H1 (cell line): ENCODE results near the gene SSC5D. TPM values are rescaled to one million over a fixed set of nuclear protein-coding genes. Genes with fewer than 3 reads are reported as not detected.

Experiments used
- CTCF ChIA-PET: fragments of 300-600 bp; sonication (Branson Sonifier 250); formaldehyde crosslinking; loops from one replicate; lab custom pipeline; 2021; ENCODE audit not compliant: partially characterized antibody; lab: Charles Lee
- POLR2A ChIA-PET: fragments of 300-600 bp; sonication (Branson Sonifier 250); formaldehyde crosslinking; loops from one replicate; lab custom pipeline; 2021; ENCODE audit warnings: inconsistent platforms; ENCODE audit not compliant: partially characterized antibody; lab: Charles Lee
- DNase-seq, 2 experiments: peaks; one replicate each; pipeline versions ENCODE4 v3.0.0 to v3.0.0-alpha.2; 2010 to 2022; ENCODE audit warnings: low spot score in 2 of 2, low read depth in 1 of 2, mixed read lengths in 1 of 2
- FAIRE-seq: peaks from 2 replicates; lab custom pipeline; 2011; peaks lifted over from hg19 to GRCh38; lab: Jason Lieb, UNC
- H2AFZ ChIP-seq: 2 replicates; pipeline ENCODE4 v1.8.1; 2012; ENCODE audit warnings: low read length, inconsistent platforms
- H2AK5ac ChIP-seq: 2 replicates; pipeline ENCODE4 v1.6.1; 2013; ENCODE audit warnings: low read depth, low read length
- H2BK120ac ChIP-seq: replicated peaks from 2 replicates; pipeline ENCODE3; 2013; ENCODE audit warnings: low read depth, low read length, inconsistent platforms
- H2BK12ac ChIP-seq: 2 replicates; pipeline ENCODE4 v1.6.1; 2013; ENCODE audit warnings: low read depth, low read length
- H2BK15ac ChIP-seq: 2 replicates; pipeline ENCODE4 v1.6.1; 2013; ENCODE audit warnings: low read length
- H2BK20ac ChIP-seq: 2 replicates; pipeline ENCODE4 v1.6.1; 2013; ENCODE audit warnings: low read length
- H2BK5ac ChIP-seq: 2 replicates; pipeline ENCODE4 v1.6.1; 2013; ENCODE audit warnings: low read depth, low read length
- H3K14ac ChIP-seq: 2 replicates; pipeline ENCODE4 v1.6.1; 2013; ENCODE audit warnings: inconsistent platforms; ENCODE audit not compliant: insufficient read length
- H3K18ac ChIP-seq: 2 replicates; pipeline ENCODE4 v1.6.1; 2013; ENCODE audit warnings: low read length; ENCODE audit errors: extremely low read depth
- H3K23ac ChIP-seq: 2 replicates; pipeline ENCODE4 v1.6.1; 2013; ENCODE audit warnings: inconsistent platforms; ENCODE audit not compliant: insufficient read length
- H3K23me2 ChIP-seq: 2 replicates; pipeline ENCODE4 v1.6.1; 2013; ENCODE audit warnings: low read depth, low read length
- H3K27ac ChIP-seq: 2 replicates; pipeline ENCODE4 v1.6.1; 2011; ENCODE audit warnings: low read depth, low read length, inconsistent platforms
- H3K27me3 ChIP-seq, 4 experiments: replicated peaks in 1 of 4; 1 replicate in 1 of 4; 2 replicates in 3 of 4; pipeline versions ENCODE4 v1.6.1 to v1.8.1; 2011 to 2013; ENCODE audit warnings: low read length in 3 of 4, mild to moderate bottlenecking in 3 of 4, inconsistent platforms in 2 of 4, mixed read lengths in 2 of 4, moderate library complexity in 1 of 4; ENCODE audit not compliant: control insufficient read depth in 3 of 4, insufficient read depth in 3 of 4; ENCODE audit errors: extremely low read depth in 1 of 4
- H3K36me3 ChIP-seq, 4 experiments: 2 replicates each; pipeline versions ENCODE4 v1.6.1 to v1.8.1; 2011 to 2013; ENCODE audit warnings: mild to moderate bottlenecking in 4 of 4, low read length in 3 of 4, moderate library complexity in 2 of 4, control low read depth in 1 of 4, inconsistent platforms in 1 of 4; ENCODE audit not compliant: insufficient read depth in 4 of 4, control insufficient read depth in 2 of 4
- H3K4ac ChIP-seq: replicated peaks from 2 replicates; pipeline ENCODE3; 2013; ENCODE audit warnings: low read length, low read depth, mixed read lengths, inconsistent platforms; ENCODE audit not compliant: insufficient read length
- H3K4me1 ChIP-seq, 4 experiments: replicated peaks in 1 of 4; 1 replicate in 1 of 4; 2 replicates in 3 of 4; pipeline versions ENCODE4 v1.6.1 to v1.8.1; 2011 to 2013; ENCODE audit warnings: low read length in 3 of 4, inconsistent platforms in 2 of 4, mixed read lengths in 1 of 4; ENCODE audit not compliant: insufficient read depth in 4 of 4, control insufficient read depth in 3 of 4
- H3K4me2 ChIP-seq, 2 experiments: 2 replicates each; pipeline versions ENCODE4 v1.6.1 to v1.8.1; 2011 to 2013; ENCODE audit warnings: low read depth in 2 of 2, low read length in 2 of 2, control low read depth in 1 of 2, inconsistent platforms in 1 of 2, mild to moderate bottlenecking in 1 of 2; ENCODE audit not compliant: insufficient read depth in 1 of 2
- H3K4me3 ChIP-seq, 4 experiments: fragments of 200-600, 300-600 bp in 1 of 4; sonication (generic), shearing (Covaris generic), sonication (Bioruptor Twin) in 1 of 4; 2 replicates each; pipeline versions ENCODE4 v1.5.1 to v1.8.1; 2011 to 2016; ENCODE audit warnings: low read length in 4 of 4, low read depth in 3 of 4, control low read depth in 2 of 4, inconsistent platforms in 2 of 4, mild to moderate bottlenecking in 2 of 4, mixed read lengths in 1 of 4, moderate library complexity in 1 of 4; ENCODE audit not compliant: insufficient read depth in 2 of 4; ENCODE audit errors: extremely low read depth in 1 of 4
- H3K56ac ChIP-seq: replicated peaks from 2 replicates; pipeline ENCODE3; 2013; ENCODE audit warnings: low read depth, mild to moderate bottlenecking, mixed read lengths, low read length, inconsistent platforms; ENCODE audit not compliant: insufficient read length
- H3K79me1 ChIP-seq: 2 replicates; pipeline ENCODE4 v1.6.1; 2013; ENCODE audit warnings: low read depth, low read length, control low read depth
- H3K79me2 ChIP-seq, 2 experiments: 2 replicates each; pipeline versions ENCODE4 v1.6.1 to v1.8.1; 2012 to 2013; ENCODE audit warnings: low read length in 2 of 2, mild to moderate bottlenecking in 2 of 2, inconsistent platforms in 1 of 2; ENCODE audit not compliant: insufficient read depth in 2 of 2, control insufficient read depth in 1 of 2
- H3K9ac ChIP-seq, 4 experiments: replicated peaks in 1 of 4; 1 replicate in 1 of 4; 2 replicates in 3 of 4; pipeline versions ENCODE4 v1.6.1 to v1.8.1; 2011 to 2013; ENCODE audit warnings: low read depth in 3 of 4, low read length in 3 of 4, control low read depth in 2 of 4, mild to moderate bottlenecking in 2 of 4, moderate library complexity in 2 of 4, inconsistent platforms in 1 of 4; ENCODE audit errors: extremely low read depth in 1 of 4
- H3K9me3 ChIP-seq, 2 experiments: 2 replicates each; pipeline versions ENCODE4 v1.6.1 to v1.8.1; 2012 to 2013; ENCODE audit warnings: mild to moderate bottlenecking in 2 of 2, moderate library complexity in 2 of 2, control low read depth in 1 of 2, inconsistent platforms in 1 of 2, low read depth in 1 of 2, low read length in 1 of 2, mixed read lengths in 1 of 2; ENCODE audit not compliant: insufficient read depth in 2 of 2
- H4K20me1 ChIP-seq, 2 experiments: replicated peaks in 1 of 2; 2 replicates each; pipeline versions ENCODE3 to v1.8.1; 2011 to 2013; ENCODE audit warnings: inconsistent platforms in 2 of 2, low read length in 2 of 2, mild to moderate bottlenecking in 1 of 2; ENCODE audit not compliant: insufficient read depth in 2 of 2, control insufficient read depth in 1 of 2
- H4K5ac ChIP-seq: 2 replicates; pipeline ENCODE4 v1.6.1; 2013; ENCODE audit warnings: low read length, low read depth, mixed read lengths, inconsistent platforms; ENCODE audit not compliant: insufficient read length
- H4K8ac ChIP-seq: 2 replicates; pipeline ENCODE4 v1.8.0; 2013; ENCODE audit warnings: mild to moderate bottlenecking, moderate library complexity, low read length, inconsistent platforms; ENCODE audit not compliant: insufficient read depth; ENCODE audit errors: extremely low read depth
- H4K91ac ChIP-seq: replicated peaks from 2 replicates; pipeline ENCODE3; 2013; ENCODE audit warnings: low read length, mixed read lengths, inconsistent platforms; ENCODE audit not compliant: insufficient read length
- BRCA1 ChIP-seq: IDR thresholded peaks from 2 replicates; pipeline ENCODE4 v1.6.1; 2012; ENCODE audit warnings: low read depth, low read length, improper control_type of control experiment
- CHD1 ChIP-seq: IDR thresholded peaks from 2 replicates; pipeline ENCODE4 v1.6.1; 2012; ENCODE audit warnings: low read depth, low read length, improper control_type of control experiment
- CREB1 ChIP-seq: IDR thresholded peaks from 2 replicates; pipeline ENCODE4 v1.6.1; 2012; ENCODE audit warnings: inconsistent platforms
- CTBP2 ChIP-seq: IDR thresholded peaks from 2 replicates; pipeline ENCODE4 v1.7.0; 2011; ENCODE audit warnings: borderline replicate concordance, mild to moderate bottlenecking, moderate library complexity, mixed read lengths, low read length; ENCODE audit not compliant: insufficient read depth, insufficient read length
- EZH2 ChIP-seq: fragments of 200-600 bp; sonication (generic); IDR thresholded peaks from 2 replicates; pipeline ENCODE4 v1.7.1; 2012; ENCODE audit warnings: low read depth, mild to moderate bottlenecking, moderate library complexity, low read length, inconsistent platforms; ENCODE audit not compliant: severe bottlenecking
- JUN ChIP-seq: IDR thresholded peaks from 2 replicates; pipeline ENCODE4 v1.6.1; 2011; ENCODE audit warnings: low read depth, mild to moderate bottlenecking, improper control_type of control experiment, low read length
- MAFK ChIP-seq: IDR thresholded peaks from 2 replicates; pipeline ENCODE4 v1.6.1; 2012; ENCODE audit warnings: low read depth, mild to moderate bottlenecking, improper control_type of control experiment, low read length
- RAD21 ChIP-seq, 2 experiments: IDR thresholded peaks in 1 of 2; conservative IDR thresholded peaks in 1 of 2; 2 replicates each; pipeline ENCODE4 v1.6.1; 2011; ENCODE audit warnings: low read depth in 2 of 2, low read length in 2 of 2, improper control_type of control experiment in 1 of 2, inconsistent platforms in 1 of 2, mild to moderate bottlenecking in 1 of 2, moderate library complexity in 1 of 2
- TBP ChIP-seq: IDR thresholded peaks from 2 replicates; pipeline ENCODE4 v1.6.1; 2011; ENCODE audit warnings: low read depth, low read length, improper control_type of control experiment
- ZNF274 ChIP-seq: IDR thresholded peaks from 2 replicates; pipeline ENCODE4 v1.7.0; 2012; ENCODE audit warnings: low read length, borderline replicate concordance; ENCODE audit errors: extremely low read depth
- WGBS, 2 experiments: shearing (Covaris generic) in 1 of 2; methylation state at CpG; one replicate each; pipeline versions ENCODE4 v1.1.6 to v1.1.7; 2013 to 2015; ENCODE audit warnings: low lambda C conversion rate in 2 of 2, mixed read lengths in 2 of 2, inconsistent platforms in 1 of 2, low coverage in 1 of 2, missing lambda C conversion rate in 1 of 2; ENCODE audit not compliant: insufficient replicate concordance in 2 of 2, insufficient coverage in 1 of 2, insufficient read length in 1 of 2; ENCODE audit errors: extremely low coverage in 1 of 2, missing lambda C conversion rate in 1 of 2; 5-methylcytosine and 5-hydroxymethylcytosine counted together
- polyA plus RNA-seq, 7 experiments: library from polyadenylated mRNA; depleted of rRNA in 3 of 7; stranded (reverse) in 5 of 7; unstranded in 2 of 7; fragments of >200 nt in 5 of 7; fragments of 200-250 nt in 2 of 7; gene quantifications; 1 replicate in 5 of 7; 2 replicates in 1 of 7; 4 replicates in 1 of 7; pipeline versions ENCODE4 v1.2.1 to v1.2.3, GENCODE V29; 2011 to 2013; ENCODE audit warnings: missing spikeins in 2 of 7, mixed read lengths in 2 of 7
- total RNA-seq: library from RNA; stranded (reverse); fragmentation: NEBNext Ultra II Directional; extraction: Animal tissue kit (Norgen Biotek cat#: 25700); gene quantifications from 2 replicates; pipeline ENCODE4 v1.2.1, GENCODE V29; 2021
- TF ChIP-seq, protein P1 (sequence below): IDR thresholded peaks from 2 replicates; pipeline ENCODE4 v1.6.1; 2011; ENCODE audit warnings: low read length, improper control_type of control experiment

SSC5D gene
- total and polyA plus RNA-seq, 2 of the 8 experiments (the other 6 are each of a cell fraction or from before 2014, with no cell fraction given): 0.39 to 1.7 TPM

DNA sequence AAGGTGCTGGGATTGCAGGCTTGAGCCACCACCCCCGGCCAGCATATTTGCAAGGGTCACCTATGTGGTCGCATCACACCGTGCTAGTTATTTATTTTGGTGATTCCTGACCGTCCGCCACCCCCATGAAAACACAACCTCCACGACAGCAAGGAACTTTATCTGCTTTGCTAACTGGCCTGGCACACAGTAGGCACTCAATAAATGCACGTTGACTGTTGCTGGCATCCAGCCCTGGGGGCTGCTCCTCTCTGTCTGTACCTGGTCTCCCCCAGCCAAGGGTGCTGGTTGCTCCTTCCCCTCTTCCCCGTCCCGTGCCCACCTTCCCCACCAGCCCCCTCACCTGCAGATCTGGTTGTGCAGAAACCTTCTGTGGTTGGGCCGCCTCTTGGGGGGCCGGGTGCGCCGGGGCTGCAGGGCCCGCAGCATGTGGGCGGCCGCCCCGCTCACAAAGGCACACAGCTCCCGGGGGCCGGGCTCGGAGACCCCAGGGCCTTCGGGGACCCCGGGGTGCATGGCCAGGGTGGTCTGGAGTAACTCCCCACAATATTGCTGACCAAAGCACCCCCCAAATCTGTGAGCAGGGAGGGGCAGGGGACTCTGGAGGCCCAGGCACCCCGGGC is 24.1 kb upstream of the SSC5D start:
- 78% methylated on average over 21 of the region's 23 CpGs; no CpG with 5 or more reads in 1 of the 2 experiments for WGBS, 2 experiments
- ChIA-PET CTCF (interaction anchor here (1.5 kb wide), 1 partner anchor 9 kb away, joined by 3 read pairs; no protein-coding TSS in a partner anchor), POLR2A (interaction anchor here (1.3 to 2.9 kb wide), 2 partner anchors 13 to 56 kb away, joined by 3 to 8 read pairs; partner anchors contain the start of genes UBE2S and ZNF628)
- H3K18ac ChIP-seq: peak overlapping the region; percentile 60
- peaks cover 1% of the 10 kb centered on the region; the same call in 1 of the 2 replicates for H3K23me2 ChIP-seq
- no peak overlapping the region for H3K27ac ChIP-seq
- peak overlapping the region; percentile 87 for H4K8ac ChIP-seq
- peak overlapping the region; percentile 72; the same call in 1 of the 2 replicates for H2BK15ac ChIP-seq
- no peak overlapping the region for H2AFZ ChIP-seq
- no peaks in the 10 kb centered on the region for H3K36me3 ChIP-seq
- DNase-seq (peak in 1 of 2 experiments; percentile 44), FAIRE-seq (no peak)
- peak overlapping the region; percentile 67; the same call in 1 of the 2 replicates for H2BK20ac ChIP-seq
- H3K4ac ChIP-seq: peak overlapping the region; percentile 88
- H3K79me1 ChIP-seq: peaks cover 5% of the 10 kb centered on the region
- no peak overlapping the region for H2BK120ac ChIP-seq
- peak overlapping the region; percentile 13 for H4K5ac ChIP-seq
- H3K56ac ChIP-seq: peak overlapping the region; percentile 20
- no peak overlapping the region for H3K9ac ChIP-seq
- H3K27me3 ChIP-seq: no peaks in the 10 kb centered on the region; a peak in 1 of 7 replicates
- H3K4me2 ChIP-seq: peak overlapping the region; percentile 22 to 26; a peak in 1 of 4 replicates
- no peak overlapping the region for H3K23ac ChIP-seq
- H2BK12ac ChIP-seq: peak overlapping the region; percentile 94; the same call in 1 of the 2 replicates
- H3K4me1 ChIP-seq: peaks cover 3 to 26% (median 17%) of the 10 kb centered on the region in 4 experiments
- H2AK5ac ChIP-seq: 0 out of 2 replicates have a peak overlapping the region, but pooled peaks have one; percentile 17
- H3K14ac ChIP-seq: no peak overlapping the region
- H4K20me1 ChIP-seq: no peaks in the 10 kb centered on the region
- peak overlapping the region; percentile 20; the same call in 1 of the 2 replicates for H2BK5ac ChIP-seq
- no peak overlapping the region for H3K4me3 ChIP-seq
- H3K79me2 ChIP-seq: peaks cover 0 to 11% of the 10 kb centered on the region in 2 experiments; a peak in 2 of 4 replicates
- peak overlapping the region; percentile 89 for H4K91ac ChIP-seq
- H3K9me3 ChIP-seq: no peaks in the 10 kb centered on the region
- no peak for TF ChIP-seq EZH2
- TF ChIP-seq TBP: no peak
- TF ChIP-seq, protein P1, sequence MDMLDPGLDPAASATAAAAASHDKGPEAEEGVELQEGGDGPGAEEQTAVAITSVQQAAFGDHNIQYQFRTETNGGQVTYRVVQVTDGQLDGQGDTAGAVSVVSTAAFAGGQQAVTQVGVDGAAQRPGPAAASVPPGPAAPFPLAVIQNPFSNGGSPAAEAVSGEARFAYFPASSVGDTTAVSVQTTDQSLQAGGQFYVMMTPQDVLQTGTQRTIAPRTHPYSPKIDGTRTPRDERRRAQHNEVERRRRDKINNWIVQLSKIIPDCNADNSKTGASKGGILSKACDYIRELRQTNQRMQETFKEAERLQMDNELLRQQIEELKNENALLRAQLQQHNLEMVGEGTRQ: no peak
- no peak for TF ChIP-seq BRCA1
- no peak for TF ChIP-seq CTBP2
- TF ChIP-seq CREB1: no peak
- TF ChIP-seq MAFK: no peak
- no peak for TF ChIP-seq JUN
- no peak for TF ChIP-seq CHD1
- no peak for TF ChIP-seq ZNF274
- TF ChIP-seq RAD21 (IDR thresholded peaks at IDR 0.05 in 1 of 2, conservative IDR thresholded peaks at IDR 0.05 in 1 of 2; ENCODE audit: low read depth in 2 of 2, low read length in 2 of 2): no peak
